Esophagus muscularis mucosa (tissue), 3 donors: ENCODE data around the gene ZSCAN22.

Experiments used
- POLR2AphosphoS5 ChIP-seq, 2 donors: sonication (generic); formaldehyde crosslinking; IDR thresholded peaks; one replicate each; pipeline ENCODE4 v1.6.1; 2017; ENCODE audit warnings: antibody characterized with exemption in 2 of 2
- TF ChIP-seq, protein P1 (sequence below), 3 experiments: fragments of 200-600 bp in 2 of 3; fragments of 450-650 bp in 1 of 3; sonication (generic) in 2 of 3; IDR thresholded peaks; one replicate each; pipeline ENCODE4 v1.5.1; 2017 to 2019; ENCODE audit warnings: antibody characterized with exemption in 3 of 3, mild to moderate bottlenecking in 2 of 3, moderate library complexity in 1 of 3

DNA sequence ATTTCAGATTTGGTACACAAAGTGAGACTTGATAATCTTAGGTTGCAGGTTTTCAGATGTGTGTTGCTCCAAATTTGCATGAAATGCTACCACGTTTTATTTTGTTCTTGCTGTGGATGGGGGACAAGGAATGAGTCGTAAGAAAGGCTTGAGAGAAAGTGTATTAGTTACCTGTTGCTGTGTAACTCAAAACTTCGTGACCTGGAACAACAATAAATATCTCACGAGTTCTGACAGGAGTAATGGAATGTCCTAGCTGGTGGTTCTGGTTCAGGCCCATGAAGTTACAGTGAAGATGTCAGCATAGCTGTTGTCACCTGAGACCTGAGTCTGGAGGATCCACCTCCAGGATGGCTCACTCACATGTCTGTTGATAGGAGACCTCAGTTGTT, 46.9 kb upstream of the ZSCAN22 start:
- TF ChIP-seq, protein P1, sequence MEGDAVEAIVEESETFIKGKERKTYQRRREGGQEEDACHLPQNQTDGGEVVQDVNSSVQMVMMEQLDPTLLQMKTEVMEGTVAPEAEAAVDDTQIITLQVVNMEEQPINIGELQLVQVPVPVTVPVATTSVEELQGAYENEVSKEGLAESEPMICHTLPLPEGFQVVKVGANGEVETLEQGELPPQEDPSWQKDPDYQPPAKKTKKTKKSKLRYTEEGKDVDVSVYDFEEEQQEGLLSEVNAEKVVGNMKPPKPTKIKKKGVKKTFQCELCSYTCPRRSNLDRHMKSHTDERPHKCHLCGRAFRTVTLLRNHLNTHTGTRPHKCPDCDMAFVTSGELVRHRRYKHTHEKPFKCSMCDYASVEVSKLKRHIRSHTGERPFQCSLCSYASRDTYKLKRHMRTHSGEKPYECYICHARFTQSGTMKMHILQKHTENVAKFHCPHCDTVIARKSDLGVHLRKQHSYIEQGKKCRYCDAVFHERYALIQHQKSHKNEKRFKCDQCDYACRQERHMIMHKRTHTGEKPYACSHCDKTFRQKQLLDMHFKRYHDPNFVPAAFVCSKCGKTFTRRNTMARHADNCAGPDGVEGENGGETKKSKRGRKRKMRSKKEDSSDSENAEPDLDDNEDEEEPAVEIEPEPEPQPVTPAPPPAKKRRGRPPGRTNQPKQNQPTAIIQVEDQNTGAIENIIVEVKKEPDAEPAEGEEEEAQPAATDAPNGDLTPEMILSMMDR (IDR thresholded peaks at IDR 0.05), result no peak
- TF ChIP-seq POLR2AphosphoS5 (IDR thresholded peaks at IDR 0.05), result no peak
